Loucy (cell line): ENCODE results near the gene ACSS3.

Experiments
- H2AFZ ChIP-seq: fragments of 200-600 bp; sonication (generic); 2 replicates; pipeline ENCODE4 v1.6.0; 2016; ENCODE audit warnings: antibody characterized with exemption, mild to moderate bottlenecking, low read length, moderate library complexity
- H3F3A ChIP-seq: fragments of 200-600 bp; 2 replicates; pipeline ENCODE4 v1.6.0; 2016; ENCODE audit warnings: antibody characterized with exemption, low read depth, mild to moderate bottlenecking
- H3K27me3 ChIP-seq: fragments of 200-600 bp; sonication (generic); 2 replicates; pipeline ENCODE4 v1.6.1; 2014; ENCODE audit warnings: low read length, mild to moderate bottlenecking; ENCODE audit not compliant: insufficient read depth, poor library complexity, severe bottlenecking
- H3K36me3 ChIP-seq: fragments of 200-600 bp; sonication (generic); 2 replicates; pipeline ENCODE4 v1.6.1; 2016; ENCODE audit warnings: low read length; ENCODE audit not compliant: insufficient read depth
- H3K4me1 ChIP-seq: fragments of 200-600 bp; sonication (generic); 2 replicates; pipeline ENCODE4 v1.5.1; 2014; ENCODE audit warnings: low read length, mild to moderate bottlenecking; ENCODE audit not compliant: insufficient read depth, poor library complexity, severe bottlenecking
- H3K4me2 ChIP-seq: fragments of 200-600 bp; sonication (generic); 2 replicates; pipeline ENCODE4 v1.6.0; 2014; ENCODE audit warnings: antibody characterized with exemption, low read length, low read depth, mild to moderate bottlenecking; ENCODE audit not compliant: poor library complexity, severe bottlenecking
- H3K4me3 ChIP-seq: fragments of 200-600 bp; sonication (generic); 2 replicates; pipeline ENCODE4 v1.5.1; 2014; ENCODE audit warnings: low read length, mild to moderate bottlenecking, mixed read lengths; ENCODE audit not compliant: poor library complexity, severe bottlenecking
- H3K79me2 ChIP-seq: fragments of 200-600 bp; sonication (generic); 2 replicates; pipeline ENCODE4 v1.6.1; 2014; ENCODE audit warnings: low read length; ENCODE audit not compliant: insufficient read depth
- H3K9ac ChIP-seq: fragments of 200-600 bp; sonication (generic); 2 replicates; pipeline ENCODE4 v1.6.0; 2014; ENCODE audit warnings: mild to moderate bottlenecking, low read depth, low read length, moderate library complexity; ENCODE audit not compliant: poor library complexity, severe bottlenecking
- H3K9me2 ChIP-seq: fragments of 200-600 bp; sonication (generic); replicated peaks from 2 replicates; pipeline ENCODE4 v1.6.1; 2016; ENCODE audit warnings: low read depth, low read length, mixed read lengths
- H3K9me3 ChIP-seq: fragments of 200-600 bp; sonication (generic); 2 replicates; pipeline ENCODE4 v1.6.1; 2014; ENCODE audit warnings: mild to moderate bottlenecking, antibody characterized with exemption, low read length, low read depth; ENCODE audit not compliant: insufficient read depth
- H4K20me1 ChIP-seq: fragments of 200-600 bp; sonication (generic); 2 replicates; pipeline ENCODE4 v1.6.0; 2014; ENCODE audit warnings: antibody characterized with exemption, low read length, mild to moderate bottlenecking; ENCODE audit not compliant: insufficient read depth, poor library complexity, severe bottlenecking
- EZH2phosphoT487 ChIP-seq: fragments of 200-600 bp; IDR thresholded peaks from 2 replicates; pipeline ENCODE4 v1.6.1; 2018; ENCODE audit warnings: antibody characterized with exemption, mild to moderate bottlenecking, moderate library complexity, borderline replicate concordance
- TF ChIP-seq, protein P1 (sequence below): fragments of 200-600 bp; sonication (generic); conservative IDR thresholded peaks from 2 replicates; pipeline ENCODE4 v1.5.1; 2014; ENCODE audit warnings: mild to moderate bottlenecking, antibody characterized with exemption, low read length

Gene ACSS3

DNA sequence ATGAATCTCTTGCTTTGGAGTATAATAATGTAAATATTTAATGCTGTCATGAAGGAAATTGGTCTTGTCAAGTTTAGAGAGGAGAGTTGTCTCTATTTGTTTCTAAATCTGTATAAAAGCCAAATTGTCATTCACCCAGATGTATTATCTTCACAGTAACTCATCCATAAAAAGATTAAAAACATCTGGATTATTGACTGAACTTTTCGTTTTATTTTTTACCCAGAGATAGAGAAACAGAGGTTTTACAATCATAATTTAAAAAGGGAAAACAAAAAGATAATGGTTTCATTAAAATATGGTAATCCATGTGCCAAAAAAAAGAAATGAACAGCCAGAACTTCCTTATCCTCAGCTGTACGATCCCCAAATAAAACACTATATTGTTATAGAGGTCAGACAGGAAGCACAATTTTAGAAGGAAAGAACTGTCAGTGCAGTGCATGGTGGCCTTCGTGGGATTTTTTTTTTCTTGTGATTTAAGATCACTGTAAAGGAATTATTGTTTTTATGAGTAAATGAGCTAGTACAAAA is 125.9 kb downstream of the ACSS3 start:
- Histone ChIP-seq H3K9me3 (no peaks in the 10 kb centered on the region), H3K4me3 (no peak overlapping the region), H2AFZ (no peak overlapping the region), H3F3A (no peaks in the 10 kb centered on the region), H3K4me1 (no peaks in the 10 kb centered on the region), H3K9ac (no peak overlapping the region), H3K27me3 (no peaks in the 10 kb centered on the region), H3K9me2 (no peaks in the 10 kb centered on the region), H3K36me3 (no peaks in the 10 kb centered on the region), H4K20me1 (no peaks in the 10 kb centered on the region), H3K4me2 (no peak overlapping the region), H3K79me2 (no peaks in the 10 kb centered on the region)
- TF ChIP-seq, protein P1, sequence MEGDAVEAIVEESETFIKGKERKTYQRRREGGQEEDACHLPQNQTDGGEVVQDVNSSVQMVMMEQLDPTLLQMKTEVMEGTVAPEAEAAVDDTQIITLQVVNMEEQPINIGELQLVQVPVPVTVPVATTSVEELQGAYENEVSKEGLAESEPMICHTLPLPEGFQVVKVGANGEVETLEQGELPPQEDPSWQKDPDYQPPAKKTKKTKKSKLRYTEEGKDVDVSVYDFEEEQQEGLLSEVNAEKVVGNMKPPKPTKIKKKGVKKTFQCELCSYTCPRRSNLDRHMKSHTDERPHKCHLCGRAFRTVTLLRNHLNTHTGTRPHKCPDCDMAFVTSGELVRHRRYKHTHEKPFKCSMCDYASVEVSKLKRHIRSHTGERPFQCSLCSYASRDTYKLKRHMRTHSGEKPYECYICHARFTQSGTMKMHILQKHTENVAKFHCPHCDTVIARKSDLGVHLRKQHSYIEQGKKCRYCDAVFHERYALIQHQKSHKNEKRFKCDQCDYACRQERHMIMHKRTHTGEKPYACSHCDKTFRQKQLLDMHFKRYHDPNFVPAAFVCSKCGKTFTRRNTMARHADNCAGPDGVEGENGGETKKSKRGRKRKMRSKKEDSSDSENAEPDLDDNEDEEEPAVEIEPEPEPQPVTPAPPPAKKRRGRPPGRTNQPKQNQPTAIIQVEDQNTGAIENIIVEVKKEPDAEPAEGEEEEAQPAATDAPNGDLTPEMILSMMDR: no peak
- no peak for TF ChIP-seq EZH2phosphoT487

DNA sequence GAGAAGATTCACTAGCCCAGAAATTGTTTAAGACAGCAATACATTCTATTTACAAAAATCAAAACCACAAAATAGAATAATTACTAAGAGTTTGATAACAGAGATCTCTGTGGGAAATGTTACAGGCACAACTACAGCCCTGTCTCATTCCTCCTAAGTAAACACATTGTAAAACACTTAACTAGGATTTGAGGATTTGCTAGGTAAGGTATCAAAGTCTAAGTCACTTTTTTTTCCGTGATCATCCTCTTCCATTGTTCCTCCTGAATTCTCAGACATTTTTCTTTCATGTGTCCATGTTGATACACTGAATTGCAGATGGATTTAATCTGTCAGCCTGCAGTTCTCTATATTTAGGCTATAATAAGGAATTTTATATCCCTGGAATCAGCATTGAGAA is 127.5 kb downstream of the ACSS3 start:
- no peak overlapping the region for H3K4me2 ChIP-seq
- H3F3A ChIP-seq: no peaks in the 10 kb centered on the region
- H3K27me3 ChIP-seq: no peaks in the 10 kb centered on the region
- H3K4me3 ChIP-seq: no peak overlapping the region
- H3K9ac ChIP-seq: no peak overlapping the region
- no peaks in the 10 kb centered on the region for H3K9me2 ChIP-seq
- no peaks in the 10 kb centered on the region for H3K9me3 ChIP-seq
- H4K20me1 ChIP-seq: no peaks in the 10 kb centered on the region
- H3K36me3 ChIP-seq: no peaks in the 10 kb centered on the region
- H3K4me1 ChIP-seq: no peaks in the 10 kb centered on the region
- H2AFZ ChIP-seq: no peak overlapping the region
- TF ChIP-seq EZH2phosphoT487: no peak
- TF ChIP-seq, protein P1: no peak
- no peaks in the 10 kb centered on the region for H3K79me2 ChIP-seq

DNA sequence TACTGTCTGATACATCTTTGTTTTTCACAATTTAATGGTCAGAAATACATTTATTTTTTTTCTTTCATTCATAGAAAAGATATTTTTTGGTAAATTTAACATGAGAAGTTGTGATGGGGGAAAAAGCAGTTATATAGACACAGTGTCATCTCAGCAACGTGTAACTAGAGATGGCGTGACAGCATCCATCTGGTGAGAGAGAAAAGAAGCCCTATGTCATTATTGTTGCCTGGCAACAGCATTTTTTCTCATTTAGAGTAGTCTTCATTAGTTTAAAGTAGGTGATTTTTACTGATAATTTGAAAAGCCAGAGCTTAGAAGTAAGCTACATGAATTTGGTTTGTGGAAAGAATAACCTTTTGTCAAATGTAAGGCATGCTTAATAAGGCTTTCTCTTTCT is 128.6 kb downstream of the ACSS3 start:
- no peak for TF ChIP-seq EZH2phosphoT487
- TF ChIP-seq, protein P1: no peak
- Histone ChIP-seq H3K36me3 (no peaks in the 10 kb centered on the region), H3K4me2 (no peak overlapping the region), H3K9me3 (no peaks in the 10 kb centered on the region), H3K79me2 (no peaks in the 10 kb centered on the region), H3F3A (no peaks in the 10 kb centered on the region), H4K20me1 (no peaks in the 10 kb centered on the region), H3K4me3 (no peak overlapping the region), H3K9me2 (no peaks in the 10 kb centered on the region), H2AFZ (no peak overlapping the region), H3K4me1 (no peaks in the 10 kb centered on the region), H3K27me3 (no peaks in the 10 kb centered on the region), H3K9ac (no peak overlapping the region)
